Measurements from ENCODE around the gene ADARB2. TPM values are rescaled to one million over a fixed set of nuclear protein-coding genes. Genes with fewer than 3 reads are reported as not detected.

Gene ADARB2
- total RNA-seq, 1 donor from 2014 or later = not detected

DNA sequence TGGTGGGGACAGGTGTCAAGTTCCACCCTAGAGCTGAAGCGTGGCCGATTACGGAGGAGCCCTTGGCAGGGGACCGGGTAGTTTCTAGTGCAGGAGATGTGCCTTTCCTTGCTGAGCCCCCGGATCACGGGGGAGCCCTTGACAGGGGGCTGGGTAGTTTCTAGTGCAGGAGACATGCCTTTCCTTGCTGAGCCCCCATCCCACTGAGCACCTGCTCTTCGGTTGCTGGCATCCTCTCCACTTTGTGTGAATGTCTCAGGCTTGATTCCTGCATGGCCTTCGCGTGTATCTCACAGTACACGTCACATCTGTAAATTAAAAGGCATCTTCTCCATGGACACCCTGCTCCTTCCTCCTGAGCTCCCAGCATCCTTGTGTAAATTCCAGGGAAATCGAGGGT is 263.5 kb downstream of the ADARB2 start:
- no peaks in the 10 kb centered on the region for H3K4me1 ChIP-seq
- no peaks in the 10 kb centered on the region for H3K36me3 ChIP-seq
- H3K4me3 ChIP-seq = no peak overlapping the region
- no peaks in the 10 kb centered on the region for H3K27me3 ChIP-seq
- TF ChIP-seq, protein P1, sequence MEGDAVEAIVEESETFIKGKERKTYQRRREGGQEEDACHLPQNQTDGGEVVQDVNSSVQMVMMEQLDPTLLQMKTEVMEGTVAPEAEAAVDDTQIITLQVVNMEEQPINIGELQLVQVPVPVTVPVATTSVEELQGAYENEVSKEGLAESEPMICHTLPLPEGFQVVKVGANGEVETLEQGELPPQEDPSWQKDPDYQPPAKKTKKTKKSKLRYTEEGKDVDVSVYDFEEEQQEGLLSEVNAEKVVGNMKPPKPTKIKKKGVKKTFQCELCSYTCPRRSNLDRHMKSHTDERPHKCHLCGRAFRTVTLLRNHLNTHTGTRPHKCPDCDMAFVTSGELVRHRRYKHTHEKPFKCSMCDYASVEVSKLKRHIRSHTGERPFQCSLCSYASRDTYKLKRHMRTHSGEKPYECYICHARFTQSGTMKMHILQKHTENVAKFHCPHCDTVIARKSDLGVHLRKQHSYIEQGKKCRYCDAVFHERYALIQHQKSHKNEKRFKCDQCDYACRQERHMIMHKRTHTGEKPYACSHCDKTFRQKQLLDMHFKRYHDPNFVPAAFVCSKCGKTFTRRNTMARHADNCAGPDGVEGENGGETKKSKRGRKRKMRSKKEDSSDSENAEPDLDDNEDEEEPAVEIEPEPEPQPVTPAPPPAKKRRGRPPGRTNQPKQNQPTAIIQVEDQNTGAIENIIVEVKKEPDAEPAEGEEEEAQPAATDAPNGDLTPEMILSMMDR (IDR thresholded peaks at IDR 0.05) = no peak
- intact Hi-C loops (cut with DNase I) = no loop called here
- DNase-seq (ENCODE audit: low spot score in 2 of 2) = no peak
- no peak overlapping the region for H3K27ac ChIP-seq
- no peaks in the 10 kb centered on the region for H3K9me3 ChIP-seq

DNA sequence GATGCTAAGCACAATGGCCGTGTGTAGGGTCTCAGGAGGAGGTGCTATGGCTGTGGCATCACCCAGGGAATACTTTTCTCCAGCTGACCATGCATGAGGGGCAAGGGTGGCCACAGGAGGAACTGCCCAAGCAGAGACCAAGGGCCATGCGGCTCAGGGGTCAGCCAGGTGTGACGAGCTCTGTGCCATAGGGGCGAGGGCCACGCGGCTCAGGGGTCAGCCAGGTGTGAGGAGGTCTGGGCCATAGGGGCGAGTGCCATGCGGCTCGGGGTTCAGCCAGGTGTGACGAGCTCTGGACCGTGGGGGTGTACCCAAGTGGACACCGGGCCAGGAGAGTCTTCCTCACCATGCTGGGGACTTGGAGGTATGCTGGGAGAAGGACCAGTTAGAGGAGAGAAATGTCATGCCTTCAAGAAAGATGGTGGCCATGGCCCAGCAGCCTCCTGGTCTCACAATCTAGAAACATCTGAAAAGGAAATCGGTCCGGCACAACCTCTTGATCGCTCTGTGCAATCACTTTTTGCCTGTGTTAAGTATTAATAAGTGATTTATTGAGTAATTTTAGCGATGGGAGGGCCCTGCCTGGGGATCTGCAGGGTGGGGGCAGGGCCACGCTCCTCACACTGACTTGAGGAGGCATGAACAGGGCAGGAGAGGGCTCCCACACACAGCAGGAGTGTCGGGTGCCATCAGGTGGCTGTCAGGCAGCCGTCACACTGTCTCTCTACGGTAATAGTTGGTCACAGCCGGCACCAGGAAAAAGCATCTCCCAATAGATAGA is 265.0 kb downstream of the ADARB2 start:
- H3K36me3 ChIP-seq = no peaks in the 10 kb centered on the region
- TF ChIP-seq, protein P1 (IDR thresholded peaks at IDR 0.05) = no peak
- H3K4me1 ChIP-seq = no peaks in the 10 kb centered on the region
- H3K9me3 ChIP-seq = no peaks in the 10 kb centered on the region
- intact Hi-C loops (cut with DNase I) = no loop called here
- no peak for DNase-seq (ENCODE audit: low spot score in 2 of 2)
- no peak overlapping the region for H3K27ac ChIP-seq
- H3K4me3 ChIP-seq = no peak overlapping the region
- no peaks in the 10 kb centered on the region for H3K27me3 ChIP-seq

DNA sequence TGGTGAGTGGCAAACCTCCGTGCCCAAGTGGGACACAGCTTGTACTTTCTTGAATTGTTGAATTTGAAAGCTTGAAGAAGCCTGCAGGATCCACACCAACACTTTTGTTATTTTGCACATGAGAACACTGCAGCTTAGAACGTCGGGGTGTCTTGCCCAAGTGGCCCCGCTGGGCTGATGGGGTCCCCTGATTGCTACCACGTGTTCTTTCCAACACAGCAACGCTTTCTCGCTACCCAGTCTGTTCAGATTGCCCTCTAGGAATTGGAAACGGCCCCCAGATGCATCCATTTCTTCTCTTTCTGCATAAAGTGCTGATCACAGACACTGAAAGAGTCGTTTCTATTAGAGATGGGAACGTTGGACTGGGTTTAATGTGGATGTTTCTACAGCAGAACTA is 268.5 kb downstream of the ADARB2 start:
- intact Hi-C loops (cut with DNase I) = loop anchor here (5.0 kb wide), 1 partner anchor 1158 kb away; no protein-coding TSS in a partner anchor
- Histone ChIP-seq H3K4me1 (no peaks in the 10 kb centered on the region), H3K36me3 (no peaks in the 10 kb centered on the region), H3K9me3 (no peaks in the 10 kb centered on the region), H3K27ac (no peak overlapping the region), H3K27me3 (no peaks in the 10 kb centered on the region), H3K4me3 (no peak overlapping the region)
- TF ChIP-seq, protein P1 (IDR thresholded peaks at IDR 0.05) = no peak
- DNase-seq (ENCODE audit: low spot score in 2 of 2) = no peak

DNA sequence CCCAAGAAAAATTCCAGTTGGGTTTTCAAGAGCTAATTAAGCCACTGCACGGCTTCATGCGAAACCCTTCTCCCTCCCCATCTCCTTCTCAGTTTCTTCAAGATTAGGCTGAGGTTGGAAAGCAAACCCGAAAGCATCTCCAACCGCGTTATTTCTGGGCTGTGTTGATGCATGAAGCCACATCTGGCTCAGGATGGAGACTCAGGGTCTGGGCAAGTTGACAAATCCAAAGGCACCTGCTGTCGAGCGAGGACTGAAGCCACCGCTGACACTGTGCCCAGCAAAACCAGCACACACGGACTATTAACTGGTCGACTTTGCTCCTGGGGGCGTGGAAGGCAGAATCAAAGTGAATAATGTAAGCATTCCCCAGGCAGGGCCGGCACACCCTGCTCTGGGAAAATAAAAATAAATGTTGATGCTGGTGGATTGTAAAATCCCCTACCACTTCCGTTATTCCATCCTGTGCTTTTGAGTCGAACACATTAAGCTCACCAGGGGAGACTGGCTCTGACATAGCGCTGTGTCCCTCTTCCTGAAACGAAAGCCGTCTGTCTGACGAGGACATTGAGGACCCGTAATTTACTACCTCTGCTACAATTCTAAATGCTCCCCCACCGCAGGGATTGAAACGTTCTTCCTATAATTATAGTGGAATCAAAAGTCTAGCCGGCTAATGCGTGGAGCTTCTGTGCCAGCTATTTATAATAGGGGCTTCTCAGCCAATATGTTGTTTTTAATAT is 269.8 kb downstream of the ADARB2 start:
- no peaks in the 10 kb centered on the region for H3K27me3 ChIP-seq
- no peak for DNase-seq (ENCODE audit: low spot score in 2 of 2)
- no peak overlapping the region for H3K27ac ChIP-seq
- no peaks in the 10 kb centered on the region for H3K36me3 ChIP-seq
- no peaks in the 10 kb centered on the region for H3K9me3 ChIP-seq
- intact Hi-C loops (cut with DNase I) = loop anchor here (5.0 kb wide), 1 partner anchor 1160 kb away; no protein-coding TSS in a partner anchor
- H3K4me1 ChIP-seq = no peaks in the 10 kb centered on the region
- TF ChIP-seq, protein P1 (IDR thresholded peaks at IDR 0.05) = no peak
- no peak overlapping the region for H3K4me3 ChIP-seq

DNA sequence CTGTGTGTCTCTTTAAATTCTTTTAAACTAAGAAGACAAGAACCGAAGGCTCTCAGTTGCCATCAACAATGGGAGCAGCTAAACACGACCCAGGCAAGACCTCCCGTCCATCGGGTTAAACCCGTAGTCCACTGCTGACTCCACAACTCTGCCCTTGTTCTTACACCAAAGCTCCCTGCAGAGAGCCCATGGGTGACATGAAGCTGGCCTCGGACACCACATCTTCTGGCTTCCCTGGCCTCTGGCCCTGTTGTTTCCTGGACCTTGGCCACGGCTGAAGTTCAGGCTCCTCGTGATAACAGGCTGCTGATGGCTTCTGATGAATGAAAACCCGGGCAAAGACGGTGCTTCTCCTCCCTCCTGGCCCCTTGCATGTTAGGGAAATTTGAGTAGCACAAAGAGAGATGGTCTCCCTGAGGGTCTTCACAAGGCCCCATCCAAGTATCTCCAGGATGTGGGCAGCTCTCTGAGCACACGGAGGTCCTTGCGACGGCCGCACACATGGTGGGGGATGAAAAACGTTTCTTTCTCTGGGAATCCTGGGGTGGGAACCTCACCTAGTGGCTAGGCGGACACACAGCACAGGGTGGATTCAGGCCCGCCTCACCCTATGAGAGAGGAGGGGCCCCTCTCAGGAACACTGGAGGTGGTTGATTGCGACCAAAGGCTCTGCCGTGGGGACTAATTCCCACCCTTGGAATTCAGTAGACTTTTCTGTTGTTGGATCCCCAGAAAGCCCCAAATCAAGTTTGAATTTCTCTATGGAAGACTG is 271.1 kb downstream of the ADARB2 start:
- no peak for DNase-seq (ENCODE audit: low spot score in 2 of 2)
- H3K4me3 ChIP-seq = no peak overlapping the region
- no peaks in the 10 kb centered on the region for H3K27me3 ChIP-seq
- no peaks in the 10 kb centered on the region for H3K9me3 ChIP-seq
- H3K27ac ChIP-seq = no peak overlapping the region
- intact Hi-C loops (cut with DNase I) = loop anchor here (5.0 kb wide), 1 partner anchor 1161 kb away; no protein-coding TSS in a partner anchor
- TF ChIP-seq, protein P1 (IDR thresholded peaks at IDR 0.05) = no peak
- H3K36me3 ChIP-seq = no peaks in the 10 kb centered on the region
- H3K4me1 ChIP-seq = no peaks in the 10 kb centered on the region

All from ascending aorta (tissue), 2 donors.